Ovary (tissue), 9 donors: ENCODE results near the gene OPRD1. TPM values are rescaled to one million over a fixed set of nuclear protein-coding genes. Genes with fewer than 3 reads are reported as not detected.
"Not testable (repeated sequence)": the region's sequence is repeated elsewhere in the genome, so short reads cannot be mapped to it uniquely, and the experiment has no call there.

Experiments
- DNase-seq, 5 donors: peaks; one replicate each; pipeline ENCODE4 v3.0.0-alpha.2; 2019 to 2020
- H3K27ac ChIP-seq, 2 donors: fragments of 200-600 bp; one replicate each; pipeline versions ENCODE4 v1.5.1 to v1.8.0; 2019 to 2022
- H3K27me3 ChIP-seq: fragments of 200-600 bp; one replicate; pipeline ENCODE4 v1.8.0; 2022
- H3K36me3 ChIP-seq: fragments of 200-600 bp; sonication (generic); one replicate; pipeline ENCODE4 v1.5.1; 2019
- H3K4me1 ChIP-seq: one replicate; pipeline ENCODE4 v1.8.1; 2013; ENCODE audit warnings: mild to moderate bottlenecking, moderate library complexity; ENCODE audit not compliant: insufficient read depth
- H3K4me3 ChIP-seq: fragments of 200-600 bp; sonication (generic); one replicate; pipeline ENCODE4 v1.5.1; 2017
- H3K9me3 ChIP-seq, 2 donors: fragments of 200-600 bp in 1 of 2; sonication (generic) in 1 of 2; one replicate each; pipeline versions ENCODE4 v1.5.1 to v1.8.1; 2013 to 2019; ENCODE audit warnings: mild to moderate bottlenecking in 1 of 2, moderate library complexity in 1 of 2
- CTCF ChIP-seq, 3 donors: fragments of 450-650 bp in 2 of 3; fragments of 200-600 bp in 1 of 3; IDR thresholded peaks; one replicate each; pipeline versions ENCODE4 v1.5.1 to v1.8.0; 2016 to 2022; ENCODE audit warnings: antibody characterized with exemption in 3 of 3, mild to moderate bottlenecking in 1 of 3
- EP300 ChIP-seq: sonication (generic); formaldehyde crosslinking; IDR thresholded peaks from one replicate; pipeline ENCODE4 v1.6.1; 2017; ENCODE audit warnings: antibody characterized with exemption
- POLR2A ChIP-seq: fragments of 450-650 bp; IDR thresholded peaks from one replicate; pipeline ENCODE4 v1.6.1; 2017; ENCODE audit warnings: antibody characterized with exemption, mild to moderate bottlenecking, moderate library complexity
- WGBS, 3 donors: extraction: QIAGEN DNeasy Blood & Tissue Kit in 1 of 3; methylation state at CpG; one replicate each; pipeline versions ENCODE4 v1.1.5 to v1.1.7; 2013 to 2017; 5-methylcytosine and 5-hydroxymethylcytosine counted together
- intact Hi-C, 4 donors: fragments of 100-400 bp; cut with DNase I; formaldehyde crosslinking; loops; one replicate each; pipeline versions ENCODE4 v1.11.0 to v1.15.1; 2022 to 2023
- polyA plus RNA-seq, 2 donors: library from polyadenylated mRNA; stranded (reverse); fragments of 200-250 nt in 1 of 2; fragments of 350-450 nt in 1 of 2; fragmentation: Illumina TruSeq in 1 of 2; extraction: RNeasy Lipid Tissue Mini Kit (QIAGEN cat#74804) in 1 of 2; gene quantifications; one replicate each; pipeline ENCODE4 v1.2.3, GENCODE V29; 2013 to 2014
- total RNA-seq, 7 donors: library from RNA; depleted of rRNA in 2 of 7; stranded (reverse); fragments of >200 nt in 2 of 7; fragmentation: NEBNext Ultra II Directional in 3 of 7; extraction: Animal tissue kit (Norgen Biotek cat#: 25700) in 3 of 7; gene quantifications; one replicate each; pipeline versions ENCODE4 v1.1.0 to v1.2.4, GENCODE V29; 2016 to 2023
- donor health status: DM: no; HTN: no; CAD: no; lungs with moderate emphysema.
- donor health status: DM: no; HTN: no; CAD: no.
- donor health status: Bipolar disorder and iron deficiency.
- donor health status: DM: yes; HTN: yes; CAD: no.
- donor health status: DM: no; HTN: no; CAD: no.
- donor health status: DM: yes; HTN: yes; CAD: no.

OPRD1 gene
- total and polyA plus RNA-seq, 9 donors = 0.02 TPM; not detected in 8

DNA sequence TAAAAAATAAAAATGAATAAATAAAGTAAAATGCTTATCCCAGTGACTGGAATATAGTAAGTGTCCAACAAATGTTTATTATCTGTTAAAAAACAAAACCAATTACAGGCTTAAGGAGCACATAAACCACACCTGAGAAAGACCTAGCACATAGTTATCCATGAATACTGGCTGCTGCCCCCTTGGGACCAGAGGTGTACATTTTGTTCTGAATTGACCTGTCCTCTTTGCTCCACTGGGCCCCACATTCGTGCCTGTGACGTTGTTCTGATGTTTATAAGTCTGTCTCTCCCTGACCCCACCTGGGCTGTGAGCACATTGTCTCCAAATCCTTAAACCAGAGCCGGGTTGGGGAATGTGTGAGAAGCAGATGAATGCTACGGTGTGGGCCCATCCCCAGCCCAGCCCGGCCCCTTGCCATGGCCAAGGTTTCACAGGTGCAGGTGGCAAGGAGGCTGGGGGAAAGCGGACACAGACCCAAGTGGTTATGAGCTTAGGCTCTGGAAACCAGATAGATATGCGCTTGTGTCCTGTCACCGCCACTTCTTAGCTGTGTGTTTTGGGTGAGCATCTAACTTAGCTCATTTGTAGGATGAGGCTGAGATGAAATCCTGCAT, 29.1 kb downstream of the OPRD1 start:
- Histone ChIP-seq H3K4me1 (no peaks in the 10 kb centered on the region), H3K9me3 (no peaks in the 10 kb centered on the region), H3K36me3 (no peaks in the 10 kb centered on the region), H3K4me3 (no peak overlapping the region), H3K27me3 (no peaks in the 10 kb centered on the region), H3K27ac (no peak overlapping the region)
- TF ChIP-seq CTCF (IDR thresholded peaks at IDR 0.05) (no peak), POLR2A (no peak), EP300 (no peak)
- intact Hi-C loops = no loop called here
- 86 to 89% (median 87%) methylated on average over 8 of the region's 8 CpGs for WGBS, 3 donors
- no peak for DNase-seq

GRCh38 chr1:28845786-28846543, 34.0 kb downstream of the OPRD1 start:
- Histone ChIP-seq H3K9me3 (no peaks in the 10 kb centered on the region), H3K36me3 (no peaks in the 10 kb centered on the region), H3K4me1 (no peaks in the 10 kb centered on the region), H3K27ac (no peak overlapping the region), H3K27me3 (no peaks in the 10 kb centered on the region), H3K4me3 (no peak overlapping the region)
- TF ChIP-seq EP300 = no peak
- no peak for TF ChIP-seq POLR2A
- TF ChIP-seq CTCF (IDR thresholded peaks at IDR 0.05) = no peak
- DNase-seq = no peak
- intact Hi-C loops = no loop called here
- 54 to 67% (median 66%) methylated on average over 8 of the region's 8 CpGs for WGBS, 3 donors

DNA sequence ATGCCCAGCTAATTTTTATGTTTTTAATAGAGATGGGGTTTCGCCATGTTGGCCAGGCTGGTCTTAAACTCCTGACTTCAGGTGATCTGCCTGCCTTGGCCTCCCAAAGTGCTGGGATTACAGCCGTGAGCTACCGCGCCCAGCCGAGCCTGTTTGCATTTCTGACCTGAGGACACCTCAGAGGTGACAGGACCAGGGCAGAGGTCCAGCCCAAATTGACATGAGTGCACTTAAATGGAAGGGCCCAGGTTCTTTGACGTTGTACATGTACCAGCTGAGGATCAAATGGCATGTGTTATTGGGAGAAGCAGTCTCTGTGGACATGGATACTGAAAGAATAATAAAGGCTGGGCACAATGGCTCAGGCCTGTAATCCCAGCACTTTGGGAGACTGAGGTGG, 35.2 kb downstream of the OPRD1 start:
- intact Hi-C loops = not testable (repeated sequence)

DNA sequence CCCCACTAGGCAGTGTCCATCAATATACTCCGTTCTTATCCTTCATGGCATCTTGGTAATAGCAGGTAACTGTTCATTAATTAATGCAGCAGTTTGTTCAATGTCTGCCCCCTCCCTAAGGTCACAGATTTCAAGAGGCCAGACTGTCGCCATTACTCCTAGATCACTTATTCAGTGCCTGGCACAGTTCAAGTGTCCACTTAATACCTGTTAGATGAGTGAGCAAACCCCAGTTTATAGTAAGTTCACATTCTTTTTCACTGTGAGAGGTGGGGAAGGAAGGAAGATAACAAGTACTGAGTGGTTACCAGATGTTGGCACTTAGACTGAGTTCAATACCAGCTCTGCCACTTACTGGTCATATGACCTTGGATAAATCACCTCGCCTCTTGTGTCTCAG, 36.4 kb downstream of the OPRD1 start:
- no peaks in the 10 kb centered on the region for H3K9me3 ChIP-seq
- intact Hi-C loops = no loop called here

More for the DNA sequence above, 35.2 kb downstream of the OPRD1 start:
- 89 to 98% (median 94%) methylated on average over 6 of the region's 6 CpGs for WGBS, 3 donors
- not testable (repeated sequence) for H3K9me3 ChIP-seq, H3K4me1 ChIP-seq, H3K4me3 ChIP-seq, H3K27me3 ChIP-seq, H3K27ac ChIP-seq, DNase-seq, H3K36me3 ChIP-seq

More for the DNA sequence above, 36.4 kb downstream of the OPRD1 start:
- WGBS, 3 donors = 80 to 84% (median 80%) methylated on average over 3 of the region's 3 CpGs
- Histone ChIP-seq H3K27ac (no peak overlapping the region), H3K4me3 (no peak overlapping the region), H3K36me3 (no peaks in the 10 kb centered on the region), H3K27me3 (no peaks in the 10 kb centered on the region), H3K4me1 (no peaks in the 10 kb centered on the region)
- TF ChIP-seq EP300 = no peak
- TF ChIP-seq CTCF (IDR thresholded peaks at IDR 0.05) = no peak
- TF ChIP-seq POLR2A = no peak
- DNase-seq = no peak
